IMR-90 (cell line): Measurements from ENCODE around the gene LYPD8. TPM values are rescaled to one million over a fixed set of nuclear protein-coding genes. Genes with fewer than 3 reads are reported as not detected.

Experiments used
- ATAC-seq: fragments of 200-7000 bp; cut with Tn5 transposase; 2 replicates; pipeline ENCODE4 v1.9.1; 2020; ENCODE audit warnings: low read depth, mild to moderate bottlenecking, moderate library complexity
- BruUV-seq: library from RNA; stranded (reverse); fragments of 400-500 nt; replicated peaks from 2 replicates; lab custom pipeline; 2021; lab: Mats Ljungman, UMichigan
- CTCF ChIA-PET: fragments of 300-600 bp; formaldehyde crosslinking; extraction: SDS; loops from one replicate; lab custom pipeline; 2021; ENCODE audit warnings: antibody characterized with exemption; lab: Yijun Ruan, JAX
- POLR2A ChIA-PET: fragments of 300-600 bp; sonication (Branson Sonifier 250); formaldehyde crosslinking; loops from one replicate; lab custom pipeline; 2022; ENCODE audit warnings: antibody characterized with exemption; ENCODE audit not compliant: unreplicated experiment; lab: Charles Lee
- DNase-seq: peaks from one replicate; pipeline ENCODE4 v3.0.0; 2013
- H2AFZ ChIP-seq: replicated peaks from 2 replicates; pipeline ENCODE3; 2013; ENCODE audit warnings: low read length, mild to moderate bottlenecking; ENCODE audit not compliant: poor library complexity
- H2AK5ac ChIP-seq: 2 replicates; pipeline ENCODE4 v1.6.1; 2013; ENCODE audit warnings: low read depth, low read length, inconsistent platforms
- H2AK9ac ChIP-seq: replicated peaks from 2 replicates; pipeline ENCODE3; 2013; ENCODE audit warnings: mild to moderate bottlenecking, low read depth, low read length, moderate library complexity; ENCODE audit not compliant: poor library complexity
- H2BK120ac ChIP-seq: 2 replicates; pipeline ENCODE4 v1.6.1; 2013; ENCODE audit warnings: low read depth, low read length, inconsistent platforms
- H2BK15ac ChIP-seq: 3 replicates; pipeline ENCODE4 v1.6.1; 2013; ENCODE audit warnings: low read depth, low read length, inconsistent platforms
- H2BK20ac ChIP-seq: 2 replicates; pipeline ENCODE4 v1.6.1; 2013; ENCODE audit warnings: low read depth, mild to moderate bottlenecking, inconsistent platforms, low read length, moderate library complexity
- H2BK5ac ChIP-seq: 2 replicates; pipeline ENCODE4 v1.6.1; 2013; ENCODE audit warnings: mild to moderate bottlenecking, low read depth, low read length, inconsistent platforms; ENCODE audit not compliant: poor library complexity, severe bottlenecking
- H3K14ac ChIP-seq: replicated peaks from 2 replicates; pipeline ENCODE4 v1.6.1; 2013; ENCODE audit warnings: low read depth, low read length, inconsistent platforms
- H3K18ac ChIP-seq: 2 replicates; pipeline ENCODE4 v1.6.1; 2013; ENCODE audit warnings: low read depth, low read length, control low read depth
- H3K23ac ChIP-seq: 2 replicates; pipeline ENCODE4 v1.6.1; 2013; ENCODE audit warnings: low read depth, low read length, inconsistent platforms
- H3K27ac ChIP-seq: 2 replicates; pipeline ENCODE4 v1.5.1; 2013; ENCODE audit warnings: mild to moderate bottlenecking, control low read depth, low read length; ENCODE audit not compliant: insufficient read depth
- H3K27me3 ChIP-seq: 2 replicates; pipeline ENCODE4 v1.6.1; 2013; ENCODE audit warnings: low read length; ENCODE audit not compliant: control insufficient read depth, insufficient read depth
- H3K36me3 ChIP-seq: 2 replicates; pipeline ENCODE4 v1.6.1; 2013; ENCODE audit warnings: low read length, mixed read lengths; ENCODE audit not compliant: control insufficient read depth, insufficient read depth
- H3K4ac ChIP-seq: 2 replicates; pipeline ENCODE4 v1.6.1; 2013; ENCODE audit warnings: low read depth, low read length, inconsistent platforms
- H3K4me1 ChIP-seq: 2 replicates; pipeline ENCODE4 v1.6.1; 2013; ENCODE audit warnings: low read length, mixed read lengths; ENCODE audit not compliant: control insufficient read depth, insufficient read depth
- H3K4me2 ChIP-seq: 2 replicates; pipeline ENCODE4 v1.6.1; 2013; ENCODE audit warnings: low read depth, mild to moderate bottlenecking, control low read depth, low read length, moderate library complexity
- H3K4me3 ChIP-seq: 2 replicates; pipeline ENCODE4 v1.5.1; 2013; ENCODE audit warnings: low read depth, mild to moderate bottlenecking, control low read depth, low read length, moderate library complexity; ENCODE audit not compliant: insufficient read depth
- H3K56ac ChIP-seq: 2 replicates; pipeline ENCODE4 v1.6.1; 2013; ENCODE audit warnings: low read length, inconsistent platforms; ENCODE audit not compliant: insufficient read depth; ENCODE audit errors: extremely low read depth
- H3K79me1 ChIP-seq, 2 experiments: 2 replicates each; pipeline ENCODE4 v1.6.1; 2013; ENCODE audit warnings: low read length in 2 of 2, inconsistent platforms in 1 of 2, low read depth in 1 of 2
- H3K9ac ChIP-seq: 2 replicates; pipeline ENCODE4 v1.6.1; 2013; ENCODE audit warnings: low read depth, low read length, control low read depth
- H3K9me1 ChIP-seq: 2 replicates; pipeline ENCODE4 v1.6.1; 2013; ENCODE audit warnings: low read length, inconsistent platforms; ENCODE audit not compliant: insufficient read depth
- H3K9me3 ChIP-seq: 2 replicates; pipeline ENCODE4 v1.6.1; 2013; ENCODE audit warnings: low read length; ENCODE audit not compliant: control insufficient read depth, insufficient read depth
- H4K20me1 ChIP-seq: 2 replicates; pipeline ENCODE4 v1.6.1; 2013; ENCODE audit warnings: low read length, inconsistent platforms; ENCODE audit not compliant: insufficient read depth
- H4K5ac ChIP-seq: 2 replicates; pipeline ENCODE4 v1.6.1; 2013; ENCODE audit warnings: mild to moderate bottlenecking, low read depth, low read length, control low read depth
- H4K8ac ChIP-seq, 2 experiments: 2 replicates each; pipeline ENCODE4 v1.6.1; 2013; ENCODE audit warnings: low read depth in 2 of 2, low read length in 2 of 2, control low read depth in 1 of 2, inconsistent platforms in 1 of 2
- H4K91ac ChIP-seq: 2 replicates; pipeline ENCODE4 v1.6.1; 2013; ENCODE audit warnings: low read depth, low read length, inconsistent platforms; ENCODE audit not compliant: insufficient read depth
- FOS ChIP-seq: fragments of 150-350 bp; IDR thresholded peaks from 2 replicates; pipeline ENCODE4 v1.6.1; 2016; ENCODE audit warnings: low read depth, low read length
- MAZ ChIP-seq: IDR thresholded peaks from 2 replicates; pipeline ENCODE4 v1.6.1; 2012; ENCODE audit warnings: low read depth, mild to moderate bottlenecking, low read length, improper control_type of control experiment, moderate library complexity, borderline replicate concordance
- RAD21 ChIP-seq: IDR thresholded peaks from 2 replicates; pipeline ENCODE4 v1.6.1; 2012; ENCODE audit warnings: low read length, improper control_type of control experiment
- RCOR1 ChIP-seq: IDR thresholded peaks from 2 replicates; pipeline ENCODE4 v1.6.1; 2012; ENCODE audit warnings: mild to moderate bottlenecking, low read length, improper control_type of control experiment; ENCODE audit not compliant: insufficient replicate concordance
- WGBS, 2 experiments: methylation state at CpG; one replicate each; pipeline versions ENCODE4 v1.1.5 to v1.1.7; 2013; ENCODE audit warnings: missing lambda C conversion rate in 2 of 2; ENCODE audit not compliant: insufficient read length in 1 of 2; ENCODE audit errors: extremely low coverage in 2 of 2; 5-methylcytosine and 5-hydroxymethylcytosine counted together
- dilution Hi-C: fragments of 300-500 bp; cut with HindIII; formaldehyde crosslinking; loops from one replicate; pipeline ENCODE4 v1.14.3; 2018; ENCODE audit warnings: low sequenced_read_pairs; ENCODE audit not compliant: unreplicated experiment
- in situ Hi-C: fragments of 300-500 bp; cut with MboI; formaldehyde crosslinking; loops from 3 replicates; pipeline ENCODE4 v1.14.3; 2019; ENCODE audit warnings: low sequenced_read_pairs, inconsistent platforms, mixed read lengths
- intact Hi-C: fragments of 100-400 bp; cut with micrococcal nuclease; formaldehyde crosslinking; loops from 2 replicates; pipeline ENCODE4 v1.10.0; 2022
- microRNA-seq, 2 experiments: library from miRNA; stranded (forward) in 1 of 2; unstranded in 1 of 2; fragments of 10-50 nt in 1 of 2; fragments of <30 nt in 1 of 2; gene quantifications in 1 of 2; microRNA quantifications in 1 of 2; one replicate each; pipeline versions ENCODE3 to v1.1.0; 2013 to 2020; ENCODE audit not compliant: insufficient read depth in 1 of 2, insufficient read length in 1 of 2, unreplicated experiment in 1 of 2
- polyA plus RNA-seq, 3 experiments: library from polyadenylated mRNA; depleted of rRNA; stranded (reverse); fragments of >200 nt; gene quantifications; 2 replicates each; pipeline ENCODE4 v1.2.3, GENCODE V29; 2012; ENCODE audit warnings: low replicate concordance in 1 of 3
- small RNA-seq, 5 experiments: library from RNA; depleted of rRNA; stranded (forward); fragments of <200 nt; gene quantifications; one replicate each; pipeline ENCODE3, GENCODE V24; 2012
- total RNA-seq: library from RNA; depleted of rRNA; stranded (reverse); fragments of >200 nt; gene quantifications from 2 replicates; pipeline ENCODE4 v1.2.3, GENCODE V29; 2012; rRNA removed

The LYPD8 gene
- total and polyA plus RNA-seq, 2 of the 4 experiments (the other 2 are of a cell fraction) = not detected

- H4K91ac ChIP-seq = no peak overlapping the region
- ATAC-seq (no peak), DNase-seq (no peak)
- no peak overlapping the region for H2BK5ac ChIP-seq
- H2AFZ ChIP-seq = no peak overlapping the region
- no peak overlapping the region for H3K9ac ChIP-seq
- H4K20me1 ChIP-seq = no peaks in the 10 kb centered on the region
- no peaks in the 10 kb centered on the region for H3K4me1 ChIP-seq
- H3K36me3 ChIP-seq = no peaks in the 10 kb centered on the region
- H4K5ac ChIP-seq = no peak overlapping the region
- no peak overlapping the region for H3K23ac ChIP-seq
- peaks cover 18% of the 10 kb centered on the region for H3K9me3 ChIP-seq
- H3K18ac ChIP-seq = no peak overlapping the region
- H4K8ac ChIP-seq = no peak overlapping the region
- no TSS peak for BruUV-seq
- dilution Hi-C loops (no loop called here), in situ Hi-C loops (no loop called here), intact Hi-C loops (no loop called here)
- no peak overlapping the region for H3K4me3 ChIP-seq
- ChIA-PET CTCF (no interaction called here), POLR2A (no interaction called here)
- H2BK120ac ChIP-seq = no peak overlapping the region
- H3K9me1 ChIP-seq = no peaks in the 10 kb centered on the region
- H3K27ac ChIP-seq = no peak overlapping the region
- no peak overlapping the region for H2AK9ac ChIP-seq
- no peak overlapping the region for H2AK5ac ChIP-seq
- H2BK15ac ChIP-seq = no peak overlapping the region
- no peaks in the 10 kb centered on the region for H3K79me1 ChIP-seq
- no peak overlapping the region for H3K4ac ChIP-seq
- no peak overlapping the region for H2BK20ac ChIP-seq
- 75% methylated on average over 43 of the region's 51 CpGs; no CpG with 5 or more reads in 1 of the 2 experiments for WGBS, 2 experiments
- H3K4me2 ChIP-seq = no peak overlapping the region
- H3K56ac ChIP-seq = no peak overlapping the region
- TF ChIP-seq RCOR1 (no peak), RAD21 (no peak), MAZ (no peak), FOS (no peak)
- H3K14ac ChIP-seq = no peak overlapping the region
- no peaks in the 10 kb centered on the region for H3K27me3 ChIP-seq
Measured at GRCh38 chr1:248691567-248692155, 63.9 kb downstream of the LYPD8 start.

Small RNAs within 50 kb of the gene (microRNA-seq; reads per million reads assigned to microRNA genes)
- gene AHCYP8 (ENCODE audit: insufficient read depth, insufficient read length) = not detected

Small RNAs within 50 kb of the gene (small RNA-seq; reads per million reads assigned to genes)
- gene AHCYP8 = 0 reads per million in 5 experiments

Other genes starting within 250 kb of the LYPD8 start
- not detected in 2 replicates for gene OR2G6, start 247.7 kb downstream of the LYPD8 start, total RNA-seq
- gene OR2G6, start 247.7 kb downstream of the LYPD8 start, polyA plus RNA-seq (2012; rRNA removed) = not detected in 2 replicates
- gene OR2T29, start 193.0 kb downstream of the LYPD8 start, total RNA-seq = not detected in 2 replicates
- gene OR2T29, start 193.0 kb downstream of the LYPD8 start, polyA plus RNA-seq (2012; rRNA removed) = not detected in 2 replicates
- gene OR2T34, start 181.0 kb downstream of the LYPD8 start, total RNA-seq = not detected in 2 replicates
- not detected in 2 replicates for gene OR2T34, start 181.0 kb downstream of the LYPD8 start, polyA plus RNA-seq (2012; rRNA removed)
- gene OR2T10, start 158.1 kb downstream of the LYPD8 start, total RNA-seq = not detected in 2 replicates
- not detected in 2 replicates for gene OR2T10, start 158.1 kb downstream of the LYPD8 start, polyA plus RNA-seq (2012; rRNA removed)
- not detected in 2 replicates for gene OR2T11, start 120.7 kb downstream of the LYPD8 start, total RNA-seq
- gene OR2T11, start 120.7 kb downstream of the LYPD8 start, polyA plus RNA-seq (2012; rRNA removed) = not detected in 2 replicates
- gene OR2T35, start 110.5 kb downstream of the LYPD8 start, total RNA-seq = not detected in 2 replicates
- not detected in 2 replicates for gene OR2T35, start 110.5 kb downstream of the LYPD8 start, polyA plus RNA-seq (2012; rRNA removed)
- not detected in 2 replicates for gene OR2T27, start 100.2 kb downstream of the LYPD8 start, total RNA-seq
- not detected in 2 replicates for gene OR2T27, start 100.2 kb downstream of the LYPD8 start, polyA plus RNA-seq (2012; rRNA removed)
- not detected in 2 replicates for gene OR14I1, start 53.0 kb downstream of the LYPD8 start, total RNA-seq
- not detected in 2 replicates for gene OR14I1, start 53.0 kb downstream of the LYPD8 start, polyA plus RNA-seq (2012; rRNA removed)
- gene SH3BP5L, start 70.2 kb upstream of the LYPD8 start, total RNA-seq = 23.3 and 25.0 TPM in 2 replicates
- gene SH3BP5L, start 70.2 kb upstream of the LYPD8 start, polyA plus RNA-seq (2012; rRNA removed) = 35.6 and 35.9 TPM in 2 replicates
- 6.6 and 6.9 TPM in 2 replicates for gene ZNF672, start 82.5 kb upstream of the LYPD8 start, total RNA-seq
- 12.6 and 16.2 TPM in 2 replicates for gene ZNF672, start 82.5 kb upstream of the LYPD8 start, polyA plus RNA-seq (2012; rRNA removed)
- gene ZNF692, start 103.3 kb upstream of the LYPD8 start, total RNA-seq = 6.9 and 7.3 TPM in 2 replicates
- gene ZNF692, start 103.3 kb upstream of the LYPD8 start, polyA plus RNA-seq (2012; rRNA removed) = 50.4 and 51.5 TPM in 2 replicates
- gene PGBD2, start 150.5 kb upstream of the LYPD8 start, total RNA-seq = 6.7 and 6.8 TPM in 2 replicates
- 4.8 TPM in 2 replicates for gene PGBD2, start 150.5 kb upstream of the LYPD8 start, polyA plus RNA-seq (2012; rRNA removed)